Neural cell (in vitro differentiated cells): ENCODE data around the gene ZNF695.

Experiments
- CTCF ChIP-seq: fragments of 450-650 bp; IDR thresholded peaks from 2 replicates; pipeline ENCODE4 v1.5.1; 2014; ENCODE audit warnings: antibody characterized with exemption, mild to moderate bottlenecking, moderate library complexity; ENCODE audit not compliant: poor library complexity, severe bottlenecking
- POLR2AphosphoS5 ChIP-seq: IDR thresholded peaks from 2 replicates; pipeline ENCODE4 v1.6.1; 2012

GRCh38 chr1:246954126-246954525, 53.7 kb downstream of the ZNF695 start:
- TF ChIP-seq CTCF (no peak), POLR2AphosphoS5 (no peak)
